Stimulated activated CD4-positive, alpha-beta T cell treated with anti-CD3 and anti-CD28 coated beads, Interleukin-15, amount 100 ng/mL, for 1 hour (primary cell): ENCODE results near the gene SDK1.

Experiments used
- DNase-seq, 2 donors: peaks; one replicate each; pipeline ENCODE4 v3.0.0-alpha.2; 2020; ENCODE audit warnings: low read depth in 1 of 2, low spot score in 1 of 2

The SDK1 gene

GRCh38 chr7:4010061-4010605, 709.1 kb downstream of the SDK1 start:
- no peak for DNase-seq

- DNase-seq, result no peak
These were observed 710.0 kb downstream of the SDK1 start for GRCh38 chr7:4010923-4011656.

GRCh38 chr7:4013793-4014192, 712.7 kb downstream of the SDK1 start:
- no peak for DNase-seq

GRCh38 chr7:4014346-4015050, 713.4 kb downstream of the SDK1 start:
- no peak for DNase-seq

- no peak for DNase-seq
These were observed 714.3 kb downstream of the SDK1 start for GRCh38 chr7:4015371-4015770.

GRCh38 chr7:4015996-4016395, 714.9 kb downstream of the SDK1 start:
- no peak for DNase-seq

- no peak for DNase-seq
These were observed 716.0 kb downstream of the SDK1 start for GRCh38 chr7:4017081-4017480.

- no peak for DNase-seq
These were observed 716.7 kb downstream of the SDK1 start for GRCh38 chr7:4017785-4018184.

GRCh38 chr7:4018601-4019316, 717.7 kb downstream of the SDK1 start:
- DNase-seq, result no peak

GRCh38 chr7:4020086-4020485, 719.0 kb downstream of the SDK1 start:
- DNase-seq, result no peak

GRCh38 chr7:4021413-4021812, 720.4 kb downstream of the SDK1 start:
- DNase-seq, result no peak

- no peak for DNase-seq
These were observed 721.2 kb downstream of the SDK1 start for GRCh38 chr7:4022265-4022664.

- DNase-seq, result no peak
These were observed 722.5 kb downstream of the SDK1 start for GRCh38 chr7:4023502-4023901.

- no peak for DNase-seq
These were observed 723.1 kb downstream of the SDK1 start for GRCh38 chr7:4024133-4024532.

- no peak for DNase-seq
These were observed 723.8 kb downstream of the SDK1 start for GRCh38 chr7:4024806-4025205.

GRCh38 chr7:4025210-4025609, 724.2 kb downstream of the SDK1 start:
- no peak for DNase-seq

GRCh38 chr7:4025694-4026615, 724.9 kb downstream of the SDK1 start:
- DNase-seq, result no peak

- no peak for DNase-seq
These were observed 726.0 kb downstream of the SDK1 start for GRCh38 chr7:4026941-4027486.

- no peak for DNase-seq
These were observed 727.2 kb downstream of the SDK1 start for GRCh38 chr7:4028221-4028620.

GRCh38 chr7:4029941-4030340, 728.9 kb downstream of the SDK1 start:
- DNase-seq, result no peak
